Right lobe of liver (tissue), 4 donors: ENCODE measurements around the gene BIN2.
"Not testable (repeated sequence)": the region's sequence is repeated elsewhere in the genome, so short reads cannot be mapped to it uniquely, and the experiment has no call there.

Experiments used
- POLR2A ChIP-seq: fragments of 450-650 bp; IDR thresholded peaks from one replicate; pipeline ENCODE4 v1.6.1; 2017; ENCODE audit warnings: antibody characterized with exemption, mild to moderate bottlenecking
- TF ChIP-seq, protein P1 (sequence below), 4 donors: fragments of 200-600 bp in 3 of 4; fragments of 450-650 bp in 1 of 4; IDR thresholded peaks; one replicate each; pipeline versions ENCODE4 v1.5.1 to v1.8.0; 2016 to 2022; ENCODE audit warnings: antibody characterized with exemption in 4 of 4, mild to moderate bottlenecking in 2 of 4
- donor health status: DM: no; HTN: no; CAD: no.
- donor health status: DM: no; HTN: no; CAD: no.
- donor health status: DM: no; HTN: yes; CAD: no.

DNA sequence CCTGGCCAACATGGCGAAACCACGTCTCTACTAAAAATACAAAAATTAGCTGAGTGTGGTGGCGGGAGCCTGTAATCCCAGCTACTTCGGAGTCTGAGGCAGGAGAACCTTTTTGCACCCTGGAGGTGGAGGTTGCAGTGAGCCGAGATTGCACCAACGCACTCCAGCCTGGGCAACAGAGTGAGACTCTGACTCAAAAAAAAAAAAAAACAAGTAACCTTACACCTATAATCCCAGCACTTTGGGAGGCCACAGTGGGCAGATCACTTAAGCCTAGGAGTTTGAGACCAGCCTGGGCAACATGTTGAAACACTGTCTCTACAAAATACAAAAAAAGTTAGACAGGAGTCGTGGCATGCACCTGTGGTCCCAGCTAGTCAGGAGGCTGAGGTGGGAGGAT is 51.2 kb downstream of the BIN2 start:
- not testable (repeated sequence) for TF ChIP-seq POLR2A
- TF ChIP-seq, protein P1, sequence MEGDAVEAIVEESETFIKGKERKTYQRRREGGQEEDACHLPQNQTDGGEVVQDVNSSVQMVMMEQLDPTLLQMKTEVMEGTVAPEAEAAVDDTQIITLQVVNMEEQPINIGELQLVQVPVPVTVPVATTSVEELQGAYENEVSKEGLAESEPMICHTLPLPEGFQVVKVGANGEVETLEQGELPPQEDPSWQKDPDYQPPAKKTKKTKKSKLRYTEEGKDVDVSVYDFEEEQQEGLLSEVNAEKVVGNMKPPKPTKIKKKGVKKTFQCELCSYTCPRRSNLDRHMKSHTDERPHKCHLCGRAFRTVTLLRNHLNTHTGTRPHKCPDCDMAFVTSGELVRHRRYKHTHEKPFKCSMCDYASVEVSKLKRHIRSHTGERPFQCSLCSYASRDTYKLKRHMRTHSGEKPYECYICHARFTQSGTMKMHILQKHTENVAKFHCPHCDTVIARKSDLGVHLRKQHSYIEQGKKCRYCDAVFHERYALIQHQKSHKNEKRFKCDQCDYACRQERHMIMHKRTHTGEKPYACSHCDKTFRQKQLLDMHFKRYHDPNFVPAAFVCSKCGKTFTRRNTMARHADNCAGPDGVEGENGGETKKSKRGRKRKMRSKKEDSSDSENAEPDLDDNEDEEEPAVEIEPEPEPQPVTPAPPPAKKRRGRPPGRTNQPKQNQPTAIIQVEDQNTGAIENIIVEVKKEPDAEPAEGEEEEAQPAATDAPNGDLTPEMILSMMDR (IDR thresholded peaks at IDR 0.05), result not testable (repeated sequence)
